HG03196 (cell line): ENCODE data around the gene ISYNA1.
A peak's percentile ranks its signal among the peaks of the same experiment; 100 is the strongest.
"Not testable (repeated sequence)": the region's sequence is repeated elsewhere in the genome, so short reads cannot be mapped to it uniquely, and the experiment has no call there.

Experiments used
- ATAC-seq: cut with Tn5 transposase; IDR thresholded peaks from one replicate; pipeline ENCODE4 v1.9.1; 2021; ENCODE audit not compliant: unreplicated experiment

Gene ISYNA1

GRCh38 chr19:18421371-18421959, 16.5 kb downstream of the ISYNA1 start:
- no peak for ATAC-seq

- ATAC-seq: no peak
These were observed 17.0 kb downstream of the ISYNA1 start for GRCh38 chr19:18420930-18421329.

DNA sequence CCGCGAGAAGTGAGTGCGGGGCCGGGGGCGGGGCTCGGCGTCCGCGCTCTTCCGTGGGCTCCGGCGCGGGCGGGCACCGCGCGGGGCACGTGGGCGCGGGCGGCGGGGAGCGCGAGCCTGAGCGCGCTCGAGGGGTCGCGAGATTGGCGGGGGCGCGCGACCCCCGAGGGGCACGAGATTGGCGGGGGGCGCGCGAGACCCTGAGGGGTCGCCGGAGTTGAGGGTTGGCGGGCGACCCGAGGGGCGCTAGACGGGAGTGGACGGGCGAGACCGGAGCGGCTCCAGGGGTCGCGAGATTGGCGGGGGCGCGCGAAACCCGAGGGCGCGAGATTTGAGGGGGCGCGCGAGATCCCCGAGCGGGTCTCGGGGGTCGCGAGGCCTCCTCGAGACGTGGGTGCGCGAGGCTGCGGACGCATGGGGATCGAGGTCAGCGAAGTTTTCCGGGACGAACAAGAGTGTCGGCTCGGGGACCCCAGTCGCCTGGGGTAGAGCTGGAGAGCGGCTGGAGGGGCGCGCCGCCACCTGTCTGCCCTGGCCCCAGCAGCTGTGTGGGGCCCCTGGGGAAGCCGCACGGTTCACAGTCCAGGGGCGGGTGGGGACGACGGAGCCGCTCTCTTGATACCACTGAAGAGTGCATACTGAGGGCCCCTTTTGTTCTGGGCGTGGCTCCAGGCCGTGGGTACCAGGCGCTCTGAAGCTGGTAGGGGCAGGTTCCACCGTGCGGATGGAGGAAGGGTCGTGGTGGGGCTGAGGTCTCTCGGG, 18.1 kb downstream of the ISYNA1 start:
- no peak for ATAC-seq

DNA sequence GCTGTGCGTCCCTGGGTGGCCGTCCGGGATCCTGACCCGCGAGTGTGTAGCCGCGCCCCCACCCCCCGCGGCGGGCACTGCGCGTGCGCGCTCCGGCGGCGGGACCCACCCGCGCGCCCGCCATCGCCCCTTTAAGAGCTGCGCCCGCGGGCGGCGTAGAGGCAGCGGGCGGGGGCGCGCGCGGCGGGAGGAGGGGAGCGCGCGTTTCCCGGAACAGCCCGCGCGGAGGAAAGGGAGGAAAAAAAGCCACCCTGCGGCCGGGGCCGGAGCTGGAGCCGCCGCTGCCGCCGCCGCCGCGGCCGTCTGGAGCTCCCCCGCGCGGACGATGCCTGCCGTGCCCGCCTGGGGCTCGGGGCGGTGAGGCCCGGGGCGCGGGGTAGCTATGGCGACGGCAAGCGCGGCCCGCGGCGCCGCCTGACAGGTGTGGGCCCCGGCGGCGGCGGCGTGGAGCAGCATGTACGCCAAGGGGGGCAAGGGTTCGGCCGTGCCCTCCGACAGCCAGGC, 18.7 kb downstream of the ISYNA1 start, which contains the start of gene SSBP4:
Gene SSBP4, plus strand, starts transcription at position 204 of the 504 bp plus-strand sequence. Its CDS starts 251 bp downstream, at position 455.
- peak; percentile 37 for ATAC-seq

- peak; percentile 6 for ATAC-seq
These were observed 19.3 kb downstream of the ISYNA1 start for GRCh38 chr19:18418483-18419194.

DNA sequence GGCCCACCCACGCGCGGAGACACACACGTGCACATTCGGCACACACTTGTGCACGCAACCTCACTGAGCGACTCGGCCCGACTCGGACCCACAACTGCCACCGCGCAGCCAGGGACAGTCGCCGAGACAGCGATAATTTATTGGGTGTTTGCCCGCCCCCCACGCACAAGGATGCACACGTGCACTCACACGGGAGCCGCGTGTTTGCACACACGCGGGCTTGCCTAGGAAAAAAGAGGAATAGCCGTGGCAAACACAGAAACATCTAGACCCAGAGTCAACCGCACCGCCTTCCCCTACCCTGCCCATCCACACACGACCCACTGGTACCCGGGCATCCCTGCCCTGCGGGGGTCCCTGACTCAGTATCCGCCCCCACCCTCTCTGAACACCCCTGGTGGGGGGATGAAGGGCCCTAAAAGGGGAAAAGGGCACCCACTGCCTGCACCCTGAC, 19.9 kb downstream of the ISYNA1 start:
- no peak for ATAC-seq

- no peak for ATAC-seq
These were observed 20.5 kb downstream of the ISYNA1 start for GRCh38 chr19:18417250-18418028.

DNA sequence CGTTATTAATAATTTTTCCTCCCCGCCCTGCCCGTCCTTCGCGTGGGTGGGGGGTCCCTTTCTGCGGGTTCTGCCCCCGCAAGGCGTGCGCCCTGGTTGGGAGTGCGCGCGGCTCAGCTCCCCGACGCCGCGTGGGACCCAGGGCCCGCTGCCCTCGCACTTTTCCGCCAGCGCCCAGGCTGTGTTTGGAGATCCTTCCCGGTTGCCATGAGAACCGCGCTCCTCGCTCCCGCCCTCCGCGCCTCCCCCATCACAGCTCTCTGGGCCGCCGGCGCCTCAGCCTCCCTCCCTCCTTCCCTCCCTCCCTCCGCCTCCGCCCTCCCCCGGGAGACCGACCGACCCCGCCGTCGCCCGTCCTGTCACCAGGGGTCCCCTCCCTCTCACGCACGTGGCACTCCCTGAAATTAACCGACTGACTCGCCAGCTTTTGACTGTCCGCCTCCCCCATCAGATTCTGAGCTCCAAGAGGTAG, 21.1 kb downstream of the ISYNA1 start:
- no peak for ATAC-seq

DNA sequence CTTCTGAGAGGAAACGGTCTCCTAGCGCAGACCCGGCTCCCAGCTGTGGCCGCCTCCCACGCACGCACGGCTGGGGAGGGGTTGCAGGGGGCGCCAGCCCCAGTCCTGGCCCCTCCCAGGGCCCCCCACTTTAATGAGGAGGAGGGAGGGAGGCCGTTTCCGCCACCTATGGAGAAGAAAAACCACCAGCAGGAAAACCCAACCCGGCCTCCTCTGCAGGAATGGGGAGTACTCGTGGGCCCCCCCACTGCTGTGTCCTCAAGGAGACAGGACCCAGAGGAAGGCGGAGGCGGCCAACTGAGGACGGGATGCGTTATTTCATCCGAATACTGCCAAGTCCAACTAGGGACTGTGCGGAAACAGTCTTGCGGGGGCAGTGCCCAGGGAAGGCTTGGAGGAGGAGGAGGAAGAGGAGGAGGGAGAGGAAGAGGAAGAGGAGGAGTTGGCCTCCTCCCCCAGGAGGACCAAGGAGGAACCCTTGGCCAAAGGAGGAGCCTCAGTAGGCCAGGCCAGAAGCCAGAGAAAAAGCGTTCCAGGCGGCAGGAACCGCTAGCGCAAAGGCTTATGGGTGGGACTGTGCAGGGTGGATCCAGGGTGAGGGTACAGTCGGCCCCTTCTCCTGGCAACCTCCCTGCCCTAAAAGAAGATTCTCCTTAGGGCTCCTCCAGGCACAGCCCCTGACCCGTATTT, 22.6 kb downstream of the ISYNA1 start:
- ATAC-seq: no peak

DNA sequence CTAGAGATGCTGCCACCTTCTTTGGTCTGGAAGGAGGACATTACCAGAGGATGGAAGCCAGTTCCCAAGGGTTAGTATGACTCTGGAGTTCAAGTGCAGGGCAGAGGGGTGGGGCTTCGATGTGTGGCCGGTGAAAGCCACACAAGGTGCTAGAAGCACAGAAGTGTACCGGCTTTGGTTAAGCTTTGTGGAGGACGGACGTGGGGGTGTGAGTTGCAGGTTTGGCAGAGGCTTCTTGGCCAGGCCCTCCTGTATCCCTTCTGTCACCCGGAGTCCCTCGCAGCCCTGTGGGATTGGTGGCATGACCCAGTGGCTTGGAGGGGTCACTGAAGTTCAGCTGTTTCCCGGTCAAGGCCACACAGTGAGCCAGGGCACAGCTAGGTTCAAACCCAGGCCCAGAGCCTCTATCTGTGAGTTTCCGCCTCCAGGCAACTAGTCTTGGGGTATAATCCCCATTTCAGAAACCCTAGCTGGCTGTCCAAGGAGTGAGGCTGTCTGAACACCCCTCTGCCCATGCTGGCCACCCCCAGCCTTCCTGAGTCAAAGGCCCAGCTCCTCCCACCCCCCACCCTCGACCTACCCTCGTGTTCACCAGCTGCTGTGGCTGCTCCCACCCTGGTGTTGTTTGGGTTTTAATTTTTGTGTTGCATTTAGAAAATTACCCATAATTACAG, 23.3 kb downstream of the ISYNA1 start:
- ATAC-seq: no peak

- no peak for ATAC-seq
These were observed 25.2 kb downstream of the ISYNA1 start for GRCh38 chr19:18412610-18413239.

DNA sequence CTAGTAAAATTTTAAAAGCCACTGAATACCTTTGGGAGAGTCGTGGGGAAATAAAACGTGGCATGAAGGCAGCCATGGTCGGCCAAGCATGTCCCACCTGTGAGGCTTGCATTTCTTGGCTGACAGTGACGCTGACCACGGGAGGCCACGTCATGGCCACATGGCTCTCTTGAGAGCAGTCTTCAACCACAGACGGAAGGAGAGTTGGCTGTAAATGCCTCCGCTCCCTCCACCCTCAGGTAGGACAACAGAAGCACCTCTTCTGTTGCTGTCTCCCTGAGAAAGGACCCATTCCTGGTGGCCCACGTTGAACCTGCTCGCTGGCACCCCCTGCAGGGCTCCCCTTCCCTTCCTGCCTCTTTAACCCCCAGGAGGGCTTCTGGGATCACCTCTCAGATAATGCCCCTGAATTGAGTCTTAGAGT, 29.9 kb downstream of the ISYNA1 start:
- peak; percentile 76 for ATAC-seq

DNA sequence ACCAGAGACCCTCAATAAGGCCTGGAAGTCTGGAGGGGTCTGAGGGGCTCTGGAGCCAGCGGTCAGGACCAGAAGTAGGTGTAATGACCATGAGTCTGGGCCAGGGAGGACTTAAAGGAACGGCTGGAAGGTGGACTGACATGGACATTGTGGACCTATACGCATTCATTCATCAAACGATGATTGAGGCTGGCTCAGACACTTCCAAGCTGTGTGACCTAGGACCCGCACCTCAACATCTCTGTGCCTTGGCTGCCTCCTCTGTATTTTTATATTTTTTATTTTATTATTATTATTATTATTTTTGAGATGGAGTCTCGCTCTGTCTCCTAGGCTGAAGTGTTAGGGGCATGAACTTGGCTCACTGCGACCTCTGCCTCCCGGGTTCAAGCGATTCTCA, 31.2 kb downstream of the ISYNA1 start:
- ATAC-seq: no peak

DNA sequence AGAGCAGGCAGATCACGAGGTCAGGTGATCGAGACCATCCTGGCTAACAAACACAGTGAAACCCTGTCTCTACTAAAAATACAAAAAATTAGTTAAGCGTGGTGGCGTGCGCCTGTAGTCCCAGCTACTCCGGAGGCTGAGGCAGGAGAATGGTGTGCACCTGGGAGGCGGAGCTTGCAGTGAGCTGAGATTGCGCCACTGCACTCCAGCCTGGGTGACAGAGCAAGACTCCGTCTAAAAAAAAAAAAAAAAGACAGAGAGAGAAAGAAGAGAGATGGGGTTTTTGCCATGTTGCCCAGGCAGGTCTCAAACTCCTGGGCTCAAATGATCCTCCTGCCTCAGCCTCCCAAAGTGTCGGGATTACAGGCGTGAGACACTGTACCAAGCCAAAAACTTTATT, 32.2 kb downstream of the ISYNA1 start:
- not testable (repeated sequence) for ATAC-seq

DNA sequence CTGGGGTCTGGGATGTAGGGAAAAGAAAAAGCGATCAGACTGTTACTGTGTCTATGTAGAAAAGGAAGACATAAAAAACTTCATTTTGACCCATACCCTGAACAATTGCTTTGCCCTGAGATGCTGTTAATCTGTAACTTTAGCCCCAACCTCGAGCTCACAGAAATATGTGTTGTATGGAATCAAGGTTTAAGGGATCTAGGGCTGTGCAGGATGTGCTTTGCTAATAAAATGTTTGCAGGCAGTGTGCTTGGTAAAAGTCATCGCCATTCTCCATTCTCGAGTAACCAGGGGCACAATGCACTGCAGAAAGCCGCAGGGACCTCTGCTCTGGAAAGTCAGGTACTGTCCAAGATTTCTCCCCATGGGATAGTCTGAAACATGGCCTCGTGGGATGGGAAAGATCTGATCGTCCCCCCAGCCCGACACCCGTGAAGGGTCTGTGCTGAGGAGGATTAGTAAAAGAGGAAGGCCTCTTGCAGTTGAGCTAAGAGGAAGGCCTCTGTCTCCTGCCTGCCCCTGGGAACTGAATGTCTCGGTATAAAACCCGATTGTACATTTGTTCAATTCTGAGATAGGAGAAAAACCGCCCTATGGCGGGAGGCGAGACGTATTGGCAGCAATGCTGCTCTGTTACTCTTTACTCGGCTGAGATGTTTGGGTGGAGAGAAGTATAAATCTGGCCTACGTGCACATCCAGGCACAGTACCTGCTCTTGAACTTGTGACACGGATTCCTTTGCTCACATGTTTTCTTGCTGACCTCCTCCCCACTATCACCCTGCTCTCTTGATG, 35.3 kb downstream of the ISYNA1 start:
- not testable (repeated sequence) for ATAC-seq

DNA sequence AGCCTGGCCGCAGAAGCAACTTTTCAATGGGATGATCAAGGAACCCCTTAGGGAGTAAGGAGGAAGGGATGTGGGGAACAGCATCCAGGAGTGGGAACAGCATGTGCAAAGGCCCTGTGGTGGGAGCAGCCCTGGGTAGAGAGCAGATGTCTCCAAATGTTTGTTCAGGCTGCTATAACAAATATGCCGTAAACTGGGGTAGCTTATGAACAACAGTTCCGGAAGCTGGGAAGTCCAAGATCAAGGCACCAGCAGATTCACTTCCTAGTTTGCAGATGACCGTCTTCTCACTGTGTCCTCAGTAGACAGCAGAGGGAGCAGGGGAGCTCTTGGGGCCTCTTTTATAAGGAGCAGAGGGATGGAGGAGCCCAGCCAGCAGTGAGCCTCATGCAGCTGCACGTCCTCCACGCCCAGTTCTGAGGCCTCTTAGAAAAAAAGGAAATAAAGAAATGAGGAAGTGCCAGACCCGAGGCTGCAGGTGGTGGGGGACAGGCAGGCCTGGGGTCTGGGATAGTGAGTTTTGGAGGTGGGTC, 36.3 kb downstream of the ISYNA1 start:
- no peak for ATAC-seq

GRCh38 chr19:18399008-18399407, 38.9 kb downstream of the ISYNA1 start:
- no peak for ATAC-seq
